Upper lobe of left lung (tissue), 6 donors: ENCODE data around the gene ADAR. TPM values are rescaled to one million over a fixed set of nuclear protein-coding genes. Genes with fewer than 3 reads are reported as not detected.

Experiments used
- ATAC-seq, 2 donors: fragments of 200-7000 bp; cut with Tn5 transposase; one replicate each; pipeline ENCODE4 v1.9.1; 2022; ENCODE audit warnings: mild to moderate bottlenecking in 2 of 2, moderate library complexity in 2 of 2; ENCODE audit not compliant: low FRiP score in 2 of 2
- DNase-seq, 2 donors: peaks; one replicate each; pipeline ENCODE4 v3.0.0-alpha.2; 2019 to 2020
- H3K27ac ChIP-seq, 4 donors: fragments of 200-600 bp; sonication (generic); one replicate each; pipeline ENCODE4 v1.5.1; 2016 to 2019
- H3K27me3 ChIP-seq, 4 donors: fragments of 200-600 bp; sonication (generic); one replicate each; pipeline ENCODE4 v1.5.1; 2017 to 2019
- H3K36me3 ChIP-seq, 4 donors: fragments of 200-600 bp; sonication (generic); one replicate each; pipeline ENCODE4 v1.5.1; 2016 to 2019
- H3K4me1 ChIP-seq, 4 donors: fragments of 200-600 bp; sonication (generic); one replicate each; pipeline ENCODE4 v1.5.1; 2018 to 2019
- H3K4me3 ChIP-seq, 4 donors: fragments of 200-600 bp; sonication (generic); one replicate each; pipeline ENCODE4 v1.5.1; 2017 to 2019; ENCODE audit warnings: mild to moderate bottlenecking in 2 of 4, moderate library complexity in 1 of 4
- H3K9me3 ChIP-seq, 4 donors: fragments of 200-600 bp; sonication (generic); one replicate each; pipeline ENCODE4 v1.5.1; 2018 to 2019
- CTCF ChIP-seq, 6 experiments: fragments of 450-650 bp in 4 of 6; fragments of 200-600 bp in 2 of 6; sonication (generic) in 2 of 6; IDR thresholded peaks; one replicate each; pipeline ENCODE4 v1.5.1; 2016 to 2019; ENCODE audit warnings: antibody characterized with exemption in 6 of 6
- EP300 ChIP-seq, 4 donors: sonication (generic); formaldehyde crosslinking; IDR thresholded peaks; one replicate each; pipeline ENCODE4 v1.5.1; 2017; ENCODE audit warnings: antibody characterized with exemption in 4 of 4, control low read depth in 2 of 4
- POLR2A ChIP-seq, 4 donors: fragments of 450-650 bp; IDR thresholded peaks; one replicate each; pipeline ENCODE4 v1.5.1; 2016 to 2017; ENCODE audit warnings: antibody characterized with exemption in 4 of 4, mild to moderate bottlenecking in 2 of 4
- POLR2AphosphoS5 ChIP-seq, 2 donors: sonication (generic); formaldehyde crosslinking; IDR thresholded peaks; one replicate each; pipeline ENCODE4 v1.5.1; 2017; ENCODE audit warnings: antibody characterized with exemption in 2 of 2
- WGBS, 2 donors: methylation state at CpG; one replicate each; pipeline ENCODE4 v1.1.5; 2017 to 2018; 5-methylcytosine and 5-hydroxymethylcytosine counted together
- total RNA-seq, 6 donors: library from RNA; depleted of rRNA in 4 of 6; stranded (reverse); fragments of >200 nt in 4 of 6; gene quantifications; one replicate each; pipeline versions ENCODE4 v1.1.0 to v1.2.1, GENCODE V29; 2016 to 2021
- donor health status: DM: no; HTN: no; CAD: no; lungs with moderate emphysema.
- donor health status: DM: no; HTN: yes; CAD: no; lungs with severe emphysema.

The ADAR gene
- total RNA-seq, 6 donors from 2014 or later, result 113 to 226 (median 156) TPM

DNA sequence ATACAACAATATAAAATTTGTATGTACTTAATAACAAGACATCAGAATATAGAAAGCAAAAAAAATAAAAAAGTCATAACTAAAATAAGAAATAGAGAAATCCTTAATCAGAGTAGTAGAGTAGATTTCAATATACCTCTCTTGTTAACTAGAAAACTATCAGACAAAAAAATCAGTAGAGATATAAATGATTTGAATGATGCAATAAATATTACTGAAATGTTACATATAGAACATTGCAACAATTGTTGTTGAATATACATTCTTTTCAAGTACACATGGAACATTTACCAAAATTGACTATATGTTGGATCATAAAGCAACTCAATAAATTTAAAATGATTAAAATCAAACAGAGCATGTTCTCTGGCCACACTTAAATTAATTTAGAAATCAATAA is 31.9 kb upstream of the ADAR start:
- TF ChIP-seq POLR2A (IDR thresholded peaks at IDR 0.05) (no peak), EP300 (IDR thresholded peaks at IDR 0.05) (no peak), CTCF (IDR thresholded peaks at IDR 0.05) (no peak), POLR2AphosphoS5 (IDR thresholded peaks at IDR 0.05) (no peak)
- ATAC-seq (no peak), DNase-seq (no peak)
- no peak overlapping the region for H3K27ac ChIP-seq
- H3K36me3 ChIP-seq, result no peaks in the 10 kb centered on the region
- no peaks in the 10 kb centered on the region for H3K4me1 ChIP-seq
- peaks cover 0 to 6% (median 0%) of the 10 kb centered on the region in 4 donors for H3K9me3 ChIP-seq
- no peak overlapping the region for H3K4me3 ChIP-seq
- H3K27me3 ChIP-seq, result no peaks in the 10 kb centered on the region

- no peaks in the 10 kb centered on the region for H3K4me1 ChIP-seq
- H3K27ac ChIP-seq, result no peak overlapping the region
- H3K36me3 ChIP-seq, result no peaks in the 10 kb centered on the region
- TF ChIP-seq POLR2AphosphoS5 (IDR thresholded peaks at IDR 0.05), result no peak
- no peak for TF ChIP-seq CTCF (IDR thresholded peaks at IDR 0.05)
- TF ChIP-seq POLR2A (IDR thresholded peaks at IDR 0.05), result no peak
- TF ChIP-seq EP300 (IDR thresholded peaks at IDR 0.05), result no peak
- 59 to 64% methylated on average over 2 of the region's 2 CpGs for WGBS, 2 donors
- ATAC-seq, result no peak
- no peak for DNase-seq
- H3K4me3 ChIP-seq, result no peak overlapping the region
- H3K9me3 ChIP-seq, result peaks cover 0 to 6% (median 0%) of the 10 kb centered on the region in 4 donors
- no peaks in the 10 kb centered on the region for H3K27me3 ChIP-seq
Measured at GRCh38 chr1:154635171-154635570, 27.2 kb upstream of the ADAR start.

DNA sequence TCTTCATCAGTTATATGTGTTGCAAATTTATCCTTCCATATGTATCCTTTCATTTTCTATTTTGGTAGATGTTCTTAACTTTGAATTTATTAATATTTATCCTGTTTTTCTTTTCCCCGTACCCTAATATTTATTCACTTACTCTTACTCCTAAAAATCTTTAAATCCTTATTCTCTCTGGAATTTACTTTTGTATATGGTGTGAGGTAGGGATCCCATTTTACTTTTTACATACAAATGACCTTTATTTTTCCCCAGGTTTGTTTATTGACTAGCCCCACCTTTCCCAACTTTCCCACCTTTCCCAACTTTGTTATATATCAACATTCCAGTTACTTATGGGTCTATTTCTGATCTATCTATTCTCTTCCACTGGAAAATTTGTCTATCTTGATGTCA is 21.7 kb upstream of the ADAR start:
- WGBS, 2 donors, result 0% methylated on average over 1 of the region's 1 CpG; no CpG with 5 or more reads in 1 of the 2 donors
- ATAC-seq, result no peak

GRCh38 chr1:154629061-154629674 is 21.2 kb upstream of the ADAR start:
- H3K9me3 ChIP-seq, result no peaks in the 10 kb centered on the region
- ATAC-seq (no peak), DNase-seq (no peak)
- H3K4me1 ChIP-seq, result peaks cover 9 to 19% (median 10%) of the 10 kb centered on the region in 4 donors
- WGBS, 2 donors, result 85 to 86% methylated on average over 1 of the region's 1 CpG
- H3K27me3 ChIP-seq, result no peaks in the 10 kb centered on the region
- no peak overlapping the region for H3K4me3 ChIP-seq
- H3K27ac ChIP-seq, result no peak overlapping the region
- H3K36me3 ChIP-seq, result no peaks in the 10 kb centered on the region
- TF ChIP-seq POLR2AphosphoS5 (IDR thresholded peaks at IDR 0.05) (no peak), POLR2A (IDR thresholded peaks at IDR 0.05) (no peak), CTCF (IDR thresholded peaks at IDR 0.05) (no peak), EP300 (IDR thresholded peaks at IDR 0.05) (no peak)

More for the DNA sequence above, 21.7 kb upstream of the ADAR start:
- DNase-seq, result no peak
- Histone ChIP-seq H3K36me3 (no peaks in the 10 kb centered on the region), H3K27me3 (no peaks in the 10 kb centered on the region), H3K4me3 (no peak overlapping the region), H3K27ac (no peak overlapping the region), H3K9me3 (no peaks in the 10 kb centered on the region), H3K4me1 (peaks cover 9 to 19% (median 10%) of the 10 kb centered on the region in 4 donors)
- no peak for TF ChIP-seq POLR2A (IDR thresholded peaks at IDR 0.05)
- no peak for TF ChIP-seq EP300 (IDR thresholded peaks at IDR 0.05)
- no peak for TF ChIP-seq CTCF (IDR thresholded peaks at IDR 0.05)
- no peak for TF ChIP-seq POLR2AphosphoS5 (IDR thresholded peaks at IDR 0.05)

GRCh38 chr1:154628121-154628405 is 20.1 kb upstream of the ADAR start:
- 10 to 16% methylated on average over 5 of the region's 5 CpGs for WGBS, 2 donors
- H3K36me3 ChIP-seq, result no peaks in the 10 kb centered on the region
- H3K4me3 ChIP-seq, result peak overlapping the region; percentile 81 to 99 (median 88)
- peaks cover 10 to 19% (median 10%) of the 10 kb centered on the region in 4 donors for H3K4me1 ChIP-seq
- ATAC-seq (peak in 1 of 2 donors; percentile 46), DNase-seq (no peak)
- no peaks in the 10 kb centered on the region for H3K9me3 ChIP-seq
- no peaks in the 10 kb centered on the region for H3K27me3 ChIP-seq
- TF ChIP-seq CTCF (IDR thresholded peaks at IDR 0.05) (no peak), EP300 (IDR thresholded peaks at IDR 0.05) (no peak), POLR2AphosphoS5 (IDR thresholded peaks at IDR 0.05) (no peak), POLR2A (IDR thresholded peaks at IDR 0.05) (peak in 1 of 4 donors; percentile 4)
- peak overlapping the region; percentile 89 to 95 (median 90) for H3K27ac ChIP-seq
